ENCODE results near the gene JARID2.

DNA sequence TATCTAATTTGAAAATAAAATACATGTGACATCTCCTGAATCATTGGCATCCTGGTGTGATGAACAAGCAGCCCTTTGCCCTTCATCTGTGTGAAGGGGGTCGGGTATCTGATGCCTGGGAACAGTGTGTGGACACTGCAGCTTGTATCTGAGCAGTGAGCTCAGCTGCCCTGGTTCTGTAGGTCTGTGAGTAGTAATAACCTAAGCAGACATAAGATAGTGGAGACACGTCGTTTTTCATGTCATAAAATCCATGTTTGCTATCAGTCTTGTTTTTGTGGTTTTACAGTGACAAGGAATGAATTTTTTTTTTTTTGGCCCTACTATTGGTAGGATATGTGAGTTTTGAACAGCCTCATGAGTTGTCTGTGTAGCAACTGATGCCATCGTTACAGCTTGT, 133.0 kb downstream of the JARID2 start:
- no peak for TF ChIP-seq POLR2AphosphoS5 (IDR thresholded peaks at IDR 0.05; ENCODE audit: borderline replicate concordance, low read depth, low read length)
- TF ChIP-seq EZH2 (IDR thresholded peaks at IDR 0.05): no peak
- TF ChIP-seq FOXP2 (optimal IDR thresholded peaks at IDR 0.05; ENCODE audit: control extremely low read depth, extremely low read length, insufficient read depth): no peak
